Stomach (tissue), 4 donors: ENCODE results near the gene FCHO1.

Source experiments
- EP300 ChIP-seq: sonication (generic); formaldehyde crosslinking; IDR thresholded peaks from one replicate; pipeline ENCODE4 v1.6.1; 2017; ENCODE audit warnings: antibody characterized with exemption
- POLR2A ChIP-seq, 4 donors: fragments of 450-650 bp; IDR thresholded peaks; one replicate each; pipeline ENCODE4 v1.6.1; 2016; ENCODE audit warnings: antibody characterized with exemption in 4 of 4, control low read depth in 2 of 4, mild to moderate bottlenecking in 1 of 4, moderate library complexity in 1 of 4
- POLR2AphosphoS5 ChIP-seq, 3 donors: sonication (generic); formaldehyde crosslinking; IDR thresholded peaks; one replicate each; pipeline ENCODE4 v1.6.1; 2016; ENCODE audit warnings: antibody characterized with exemption in 3 of 3
- TF ChIP-seq, protein P1 (sequence below), 7 experiments: fragments of 450-650 bp in 4 of 7; fragments of 200-600 bp in 3 of 7; sonication (generic) in 3 of 7; IDR thresholded peaks; one replicate each; pipeline ENCODE4 v1.5.1; 2016 to 2019; ENCODE audit warnings: antibody characterized with exemption in 7 of 7, control low read depth in 2 of 7, mild to moderate bottlenecking in 1 of 7

DNA sequence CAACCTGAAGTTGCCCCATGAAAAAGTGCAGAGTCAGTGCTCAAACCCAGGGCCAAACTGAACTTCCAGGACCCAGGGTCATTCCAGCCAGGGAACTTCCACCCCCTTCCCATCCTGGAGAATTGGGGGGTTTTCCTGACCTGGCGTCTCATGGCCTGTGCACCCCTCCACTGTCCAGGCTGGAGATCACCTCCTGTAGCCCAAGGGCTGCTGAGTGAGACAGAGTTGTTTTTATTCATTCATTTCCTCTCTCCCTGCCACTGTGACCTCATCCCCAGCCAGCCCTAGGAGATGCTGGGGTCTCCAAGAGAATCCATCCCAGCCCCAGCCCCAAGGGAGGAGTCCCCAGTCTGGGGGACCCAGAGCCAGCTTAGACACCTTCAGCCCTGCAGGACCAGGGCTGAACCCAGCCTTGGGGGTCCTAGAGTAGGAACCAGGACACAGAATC lies 4.2 kb downstream of the FCHO1 start:
- TF ChIP-seq, protein P1, sequence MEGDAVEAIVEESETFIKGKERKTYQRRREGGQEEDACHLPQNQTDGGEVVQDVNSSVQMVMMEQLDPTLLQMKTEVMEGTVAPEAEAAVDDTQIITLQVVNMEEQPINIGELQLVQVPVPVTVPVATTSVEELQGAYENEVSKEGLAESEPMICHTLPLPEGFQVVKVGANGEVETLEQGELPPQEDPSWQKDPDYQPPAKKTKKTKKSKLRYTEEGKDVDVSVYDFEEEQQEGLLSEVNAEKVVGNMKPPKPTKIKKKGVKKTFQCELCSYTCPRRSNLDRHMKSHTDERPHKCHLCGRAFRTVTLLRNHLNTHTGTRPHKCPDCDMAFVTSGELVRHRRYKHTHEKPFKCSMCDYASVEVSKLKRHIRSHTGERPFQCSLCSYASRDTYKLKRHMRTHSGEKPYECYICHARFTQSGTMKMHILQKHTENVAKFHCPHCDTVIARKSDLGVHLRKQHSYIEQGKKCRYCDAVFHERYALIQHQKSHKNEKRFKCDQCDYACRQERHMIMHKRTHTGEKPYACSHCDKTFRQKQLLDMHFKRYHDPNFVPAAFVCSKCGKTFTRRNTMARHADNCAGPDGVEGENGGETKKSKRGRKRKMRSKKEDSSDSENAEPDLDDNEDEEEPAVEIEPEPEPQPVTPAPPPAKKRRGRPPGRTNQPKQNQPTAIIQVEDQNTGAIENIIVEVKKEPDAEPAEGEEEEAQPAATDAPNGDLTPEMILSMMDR (IDR thresholded peaks at IDR 0.05) = no peak
- TF ChIP-seq POLR2AphosphoS5 (IDR thresholded peaks at IDR 0.05) (no peak), EP300 (no peak), POLR2A (IDR thresholded peaks at IDR 0.05) (no peak)
